CD1c-positive myeloid dendritic cell (primary cell): Measurements from ENCODE around the gene NDUFA12.

Experiments
- DNase-seq: peaks from one replicate; pipeline ENCODE4 v3.0.0-alpha.2; 2016; ENCODE audit errors: extremely low spot score

Gene NDUFA12

GRCh38 chr12:94980577-94980976 lies 22.9 kb downstream of the NDUFA12 start:
- no peak for DNase-seq

- DNase-seq, result no peak
Observed at GRCh38 chr12:94979941-94980340, 23.6 kb downstream of the NDUFA12 start.

GRCh38 chr12:94977766-94978468 lies 25.6 kb downstream of the NDUFA12 start:
- no peak for DNase-seq

- DNase-seq, result no peak
Observed at GRCh38 chr12:94973221-94973620, 30.3 kb downstream of the NDUFA12 start.

GRCh38 chr12:94972795-94973194 lies 30.7 kb downstream of the NDUFA12 start:
- no peak for DNase-seq

GRCh38 chr12:94971923-94972322 lies 31.6 kb downstream of the NDUFA12 start:
- DNase-seq, result no peak

- no peak for DNase-seq
Observed at GRCh38 chr12:94970560-94970959, 32.9 kb downstream of the NDUFA12 start.

- no peak for DNase-seq
Observed at GRCh38 chr12:94969424-94969823, 34.1 kb downstream of the NDUFA12 start.

- DNase-seq, result no peak
Observed at GRCh38 chr12:94965982-94966630, 37.4 kb downstream of the NDUFA12 start.

GRCh38 chr12:94963649-94964048 lies 39.8 kb downstream of the NDUFA12 start:
- DNase-seq, result no peak

- DNase-seq, result no peak
Observed at GRCh38 chr12:94962670-94963069, 40.8 kb downstream of the NDUFA12 start.

GRCh38 chr12:94961911-94962310 lies 41.6 kb downstream of the NDUFA12 start:
- no peak for DNase-seq

GRCh38 chr12:94961256-94961824 lies 42.2 kb downstream of the NDUFA12 start:
- no peak for DNase-seq

GRCh38 chr12:94957006-94957405 lies 46.5 kb downstream of the NDUFA12 start:
- DNase-seq, result no peak

- DNase-seq, result no peak
Observed at GRCh38 chr12:94954948-94955592, 48.4 kb downstream of the NDUFA12 start.

GRCh38 chr12:94954029-94954685 lies 49.3 kb downstream of the NDUFA12 start:
- DNase-seq, result no peak

- DNase-seq, result no peak
Observed at GRCh38 chr12:94952325-94952724, 51.2 kb downstream of the NDUFA12 start.

GRCh38 chr12:94951071-94951934 lies 52.2 kb downstream of the NDUFA12 start:
- DNase-seq, result no peak

GRCh38 chr12:94948232-94948810 lies 55.2 kb downstream of the NDUFA12 start:
- DNase-seq, result no peak

- no peak for DNase-seq
Observed at GRCh38 chr12:94942663-94943062, 60.8 kb downstream of the NDUFA12 start.

- DNase-seq, result no peak
Observed at GRCh38 chr12:94941440-94941862, 62.0 kb downstream of the NDUFA12 start.
